GM20000 (cell line): Measurements from ENCODE around the gene FRS3.
"Not testable (repeated sequence)": the region's sequence is repeated elsewhere in the genome, so short reads cannot be mapped to it uniquely, and the experiment has no call there.

Experiments used
- DNase-seq: peaks from one replicate; pipeline ENCODE4 v3.0.0; 2012; ENCODE audit warnings: low spot score
- CTCF ChIP-seq: IDR thresholded peaks from 2 replicates; pipeline ENCODE4 v1.5.1; 2012; ENCODE audit warnings: mild to moderate bottlenecking, control low read depth; ENCODE audit errors: extremely low read depth, missing control alignments

Gene FRS3

GRCh38 chr6:41768545-41769308 lies 11.0 kb downstream of the FRS3 start:
- no peak for TF ChIP-seq CTCF
- DNase-seq = no peak

DNA sequence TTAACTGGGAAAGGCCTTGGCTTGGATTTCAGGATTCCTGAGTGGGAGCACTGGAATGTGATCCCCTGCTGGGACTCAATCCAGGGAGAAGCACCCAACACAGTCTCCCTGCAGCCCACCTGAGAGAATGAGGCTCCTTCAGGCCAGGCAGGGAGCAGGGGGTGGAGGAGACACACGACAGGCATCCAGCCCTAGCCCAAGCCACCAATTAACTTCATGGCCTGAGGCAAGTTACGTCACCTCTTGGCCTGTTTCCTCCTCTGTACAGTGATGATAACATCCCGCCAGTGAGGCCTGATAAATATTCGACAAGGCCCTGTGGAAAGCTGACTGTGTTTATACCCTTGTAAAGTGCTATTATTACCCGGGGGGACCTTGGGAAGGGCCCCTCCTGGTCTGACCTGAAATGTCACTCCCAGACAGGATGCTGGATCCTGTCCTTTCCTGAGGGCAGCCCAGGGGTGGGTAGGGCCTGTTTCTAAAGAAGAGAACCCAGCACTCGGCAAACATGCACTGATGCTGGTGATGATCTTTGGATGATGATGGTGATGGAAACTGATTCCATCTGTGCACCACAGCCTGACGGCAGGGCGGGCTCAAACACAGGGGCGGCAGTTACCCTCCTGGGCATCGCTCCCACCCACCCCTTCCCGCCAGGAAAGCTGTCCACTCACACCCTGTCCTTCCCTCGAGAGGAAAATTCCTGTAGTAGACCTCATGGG lies 12.4 kb downstream of the FRS3 start:
- TF ChIP-seq CTCF = no peak
- DNase-seq = no peak

DNA sequence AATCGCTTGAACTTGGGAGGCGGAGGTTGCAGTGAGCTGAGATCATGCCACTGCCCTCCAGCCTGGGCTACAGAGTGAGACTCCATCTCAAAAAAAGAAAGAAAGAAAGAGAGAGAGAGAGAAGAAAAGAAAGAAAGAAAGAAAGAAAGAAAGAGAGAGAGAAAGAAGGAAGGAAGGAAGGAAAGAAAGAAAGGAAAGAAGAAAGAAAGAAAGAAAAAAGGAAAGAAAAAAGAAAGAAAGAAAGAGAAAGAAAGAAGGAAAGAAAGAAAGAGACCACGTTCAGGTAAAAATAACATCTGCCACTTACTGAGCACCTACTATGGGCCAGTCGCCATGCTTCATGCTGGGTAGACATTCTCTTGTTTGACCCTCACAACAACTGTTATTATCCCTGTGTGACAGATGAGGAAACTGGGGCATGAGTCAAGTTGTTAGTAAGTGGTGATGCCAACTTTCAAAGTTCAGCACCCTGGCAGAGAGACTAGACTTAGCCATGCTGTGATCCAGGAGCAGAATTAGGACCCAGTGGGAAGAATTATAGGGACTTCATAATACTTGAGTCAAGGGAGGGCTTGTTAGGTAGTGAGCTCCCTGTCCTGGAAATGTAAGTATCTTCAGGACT lies 13.5 kb downstream of the FRS3 start:
- DNase-seq = not testable (repeated sequence)

DNA sequence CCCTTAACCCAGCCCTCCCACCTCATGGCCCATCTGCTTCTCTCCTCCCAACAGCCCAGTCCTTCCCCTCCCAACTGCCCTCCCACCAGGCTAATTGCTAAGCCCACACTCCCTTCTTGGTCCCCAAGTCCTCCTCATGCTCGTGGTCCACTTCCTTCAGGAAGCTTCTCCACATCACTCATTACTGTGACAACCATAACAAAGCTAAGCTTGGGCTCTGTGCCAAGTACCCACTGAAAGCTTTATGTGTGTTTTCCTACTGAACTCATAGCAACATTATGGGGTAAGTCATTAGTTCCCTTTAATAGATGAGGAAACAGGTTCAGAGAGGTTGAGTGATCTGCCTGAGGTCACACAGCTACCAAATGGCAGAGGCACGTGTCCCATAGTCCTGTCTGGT lies 16.2 kb downstream of the FRS3 start:
- no peak for TF ChIP-seq CTCF

GRCh38 chr6:41759905-41760579 lies 19.7 kb downstream of the FRS3 start:
- DNase-seq = no peak
- no peak for TF ChIP-seq CTCF

More for the DNA sequence above, 16.2 kb downstream of the FRS3 start:
- no peak for DNase-seq

DNA sequence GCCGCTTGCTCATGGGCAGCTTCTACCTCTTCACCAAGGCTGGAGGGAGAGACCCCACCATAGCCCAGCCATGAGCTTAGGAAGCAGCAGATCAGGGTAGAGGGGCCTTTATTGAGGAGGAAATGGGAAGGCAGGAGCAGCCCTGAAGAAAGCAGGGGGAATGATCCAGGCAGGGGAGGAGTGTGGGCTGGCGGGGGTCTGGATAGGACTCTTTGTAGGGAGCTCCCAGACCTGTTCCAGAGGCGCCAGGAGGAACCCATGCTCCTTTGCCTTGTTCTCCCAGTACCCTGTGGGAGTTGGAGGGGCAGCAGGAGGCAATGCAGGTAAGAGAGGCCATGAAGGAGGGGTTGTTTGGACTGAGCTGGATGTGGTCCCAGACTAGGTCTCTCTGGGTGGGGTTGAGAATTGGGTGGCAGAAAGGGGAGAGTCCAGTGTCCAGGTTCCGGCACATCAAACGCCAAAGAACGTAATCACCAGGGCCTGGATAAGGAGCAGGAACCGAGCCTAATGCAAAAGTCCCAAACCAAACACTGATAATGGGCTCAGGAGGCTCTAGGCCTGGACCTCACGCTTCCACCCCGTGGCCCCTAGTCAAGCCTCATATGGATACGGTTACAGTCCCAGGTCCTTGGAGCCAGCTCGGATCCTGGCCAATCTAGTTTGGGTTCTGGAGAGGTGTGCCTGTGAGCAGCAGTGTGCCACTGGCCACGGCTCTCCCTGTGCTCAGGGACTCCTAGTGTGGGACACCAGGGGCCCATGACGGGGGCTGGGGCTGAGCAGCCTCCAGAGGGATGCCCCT lies 20.4 kb downstream of the FRS3 start:
- no peak for DNase-seq

More for the DNA sequence above, 20.4 kb downstream of the FRS3 start:
- TF ChIP-seq CTCF = no peak
